Measurements from ENCODE around the gene KRTAP20-4. TPM values are rescaled to one million over a fixed set of nuclear protein-coding genes. Genes with fewer than 3 reads are reported as not detected.

KRTAP20-4 gene
- total RNA-seq, 1 donor from 2014 or later, result not detected

DNA sequence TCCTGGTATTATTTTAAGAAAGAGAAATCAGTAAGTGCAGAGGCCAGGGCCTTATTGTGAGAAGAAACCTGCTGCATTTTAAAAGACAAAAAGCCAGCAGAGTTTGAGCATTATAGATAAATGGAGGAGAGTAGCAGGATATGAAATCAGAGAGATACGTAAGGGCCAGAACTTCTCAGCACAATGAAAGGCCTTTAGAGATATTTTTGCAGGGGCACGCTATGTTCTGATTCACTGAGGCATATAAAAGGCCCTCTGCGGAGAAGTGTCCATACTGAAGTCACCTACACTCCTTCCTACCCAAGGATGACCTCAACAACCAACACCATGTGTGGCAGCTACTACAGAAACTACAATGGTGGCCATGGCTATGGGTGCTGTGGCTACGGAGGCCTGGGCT is 28.3 kb upstream of the KRTAP20-4 start, which contains the start of gene KRTAP6-3:
Gene KRTAP6-3, plus strand, starts transcription at position 301 of the 400 bp plus-strand sequence. Its CDS starts 6 bp downstream, at position 307.
- no peak for DNase-seq (ENCODE audit: extremely low spot score, unreplicated experiment)
- H3K4me3 Mint-ChIP-seq, result no peak within 1 kb of the TSS
- no peaks in the 10 kb centered on the region for H3K9me3 Mint-ChIP-seq
- TF ChIP-seq, protein P1, sequence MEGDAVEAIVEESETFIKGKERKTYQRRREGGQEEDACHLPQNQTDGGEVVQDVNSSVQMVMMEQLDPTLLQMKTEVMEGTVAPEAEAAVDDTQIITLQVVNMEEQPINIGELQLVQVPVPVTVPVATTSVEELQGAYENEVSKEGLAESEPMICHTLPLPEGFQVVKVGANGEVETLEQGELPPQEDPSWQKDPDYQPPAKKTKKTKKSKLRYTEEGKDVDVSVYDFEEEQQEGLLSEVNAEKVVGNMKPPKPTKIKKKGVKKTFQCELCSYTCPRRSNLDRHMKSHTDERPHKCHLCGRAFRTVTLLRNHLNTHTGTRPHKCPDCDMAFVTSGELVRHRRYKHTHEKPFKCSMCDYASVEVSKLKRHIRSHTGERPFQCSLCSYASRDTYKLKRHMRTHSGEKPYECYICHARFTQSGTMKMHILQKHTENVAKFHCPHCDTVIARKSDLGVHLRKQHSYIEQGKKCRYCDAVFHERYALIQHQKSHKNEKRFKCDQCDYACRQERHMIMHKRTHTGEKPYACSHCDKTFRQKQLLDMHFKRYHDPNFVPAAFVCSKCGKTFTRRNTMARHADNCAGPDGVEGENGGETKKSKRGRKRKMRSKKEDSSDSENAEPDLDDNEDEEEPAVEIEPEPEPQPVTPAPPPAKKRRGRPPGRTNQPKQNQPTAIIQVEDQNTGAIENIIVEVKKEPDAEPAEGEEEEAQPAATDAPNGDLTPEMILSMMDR (conservative IDR thresholded peaks at IDR 0.05), result no peak
- H3K27ac Mint-ChIP-seq, result no peak within 1 kb of the TSS
- H3K27me3 Mint-ChIP-seq, result no peaks in the 10 kb centered on the region
- H3K4me1 Mint-ChIP-seq (ENCODE audit: unreplicated experiment), result no peaks in the 10 kb centered on the region
- H3K36me3 Mint-ChIP-seq, result no peaks in the 10 kb centered on the region

DNA sequence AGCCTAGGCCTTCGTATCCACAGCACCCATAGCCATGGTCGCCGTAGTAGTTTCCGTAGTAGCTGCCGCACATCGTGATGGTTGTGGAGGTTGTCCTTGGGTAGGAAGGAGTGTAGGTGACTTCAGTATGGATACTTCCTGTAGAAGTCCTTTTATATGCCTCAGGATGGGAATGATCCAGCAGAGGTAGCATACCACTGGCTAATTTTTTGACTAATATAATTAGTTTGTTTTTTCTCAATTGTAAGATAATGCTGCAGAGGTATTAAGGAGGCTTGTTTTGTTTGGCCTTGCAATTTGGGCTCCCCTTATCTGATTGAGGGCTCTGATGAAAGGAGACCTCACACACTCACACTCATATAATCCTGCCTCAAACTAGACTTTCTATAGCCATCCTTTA is 21.6 kb upstream of the KRTAP20-4 start, which contains the start of gene KRTAP6-2:
Gene KRTAP6-2, minus strand, starts transcription at position 101 of the 400 bp plus-strand sequence. Its CDS starts 28 bp downstream, at position 73.
- TF ChIP-seq, protein P1 (conservative IDR thresholded peaks at IDR 0.05), result no peak
- Mint-ChIP-seq H3K4me1 (ENCODE audit: unreplicated experiment) (no peaks in the 10 kb centered on the region), H3K9me3 (peaks cover 5% of the 10 kb centered on the region), H3K4me3 (no peak within 1 kb of the TSS), H3K36me3 (no peaks in the 10 kb centered on the region), H3K27ac (no peak within 1 kb of the TSS), H3K27me3 (no peaks in the 10 kb centered on the region)
- DNase-seq (ENCODE audit: extremely low spot score, unreplicated experiment), result no peak

DNA sequence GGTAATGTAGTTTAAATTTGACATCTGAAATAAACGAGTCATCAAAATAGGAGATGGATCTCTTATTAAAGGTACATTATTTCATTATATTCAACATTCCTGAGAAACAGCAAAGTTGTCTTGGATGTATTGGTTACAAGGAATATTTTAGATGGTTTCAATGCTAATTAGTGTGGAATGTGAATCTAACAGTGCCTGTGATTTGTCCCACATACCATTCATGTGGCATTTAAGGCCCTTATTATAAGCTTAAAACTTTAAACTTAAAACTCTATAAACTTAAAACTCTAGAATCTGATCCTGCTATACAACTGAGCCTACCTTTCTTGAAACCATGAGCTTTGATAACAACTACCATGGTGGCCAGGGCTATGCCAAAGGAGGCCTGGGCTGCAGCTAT is 19.6 kb upstream of the KRTAP20-4 start, which contains the start of gene KRTAP22-1:
Gene KRTAP22-1, plus strand, starts transcription at position 301 of the 400 bp plus-strand sequence.
- no peaks in the 10 kb centered on the region for H3K27me3 Mint-ChIP-seq
- H3K4me1 Mint-ChIP-seq (ENCODE audit: unreplicated experiment), result no peaks in the 10 kb centered on the region
- no peak for DNase-seq (ENCODE audit: extremely low spot score, unreplicated experiment)
- peaks cover 5% of the 10 kb centered on the region for H3K9me3 Mint-ChIP-seq
- no peak within 1 kb of the TSS for H3K27ac Mint-ChIP-seq
- TF ChIP-seq, protein P1 (conservative IDR thresholded peaks at IDR 0.05), result no peak
- no peaks in the 10 kb centered on the region for H3K36me3 Mint-ChIP-seq
- H3K4me3 Mint-ChIP-seq, result no peak within 1 kb of the TSS

DNA sequence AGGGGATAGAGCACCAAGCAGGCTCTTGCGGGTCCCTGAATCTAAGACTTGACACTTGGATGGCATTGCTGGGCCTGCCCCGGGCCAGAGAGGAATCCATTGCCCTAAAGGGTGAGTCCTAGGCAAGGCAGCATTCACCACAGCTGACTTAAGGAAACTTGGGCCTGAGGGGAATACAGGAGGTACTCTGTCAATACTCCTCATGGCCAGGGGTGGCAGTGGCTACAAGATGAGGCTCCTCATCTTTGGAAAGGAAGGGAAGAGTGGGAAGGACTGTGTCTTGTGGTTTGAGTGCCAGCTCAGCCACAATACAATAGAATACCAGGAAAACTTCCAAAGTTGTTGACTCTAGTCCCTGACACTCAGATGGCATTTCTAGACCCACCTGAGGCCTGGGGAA is 14.5 kb upstream of the KRTAP20-4 start:
- H3K27ac Mint-ChIP-seq, result no peak overlapping the region
- TF ChIP-seq, protein P1 (conservative IDR thresholded peaks at IDR 0.05), result no peak
- no peaks in the 10 kb centered on the region for H3K27me3 Mint-ChIP-seq
- H3K36me3 Mint-ChIP-seq, result no peaks in the 10 kb centered on the region
- no peak overlapping the region for H3K4me3 Mint-ChIP-seq
- H3K9me3 Mint-ChIP-seq, result peaks cover 5% of the 10 kb centered on the region
- DNase-seq (ENCODE audit: extremely low spot score, unreplicated experiment), result no peak
- H3K4me1 Mint-ChIP-seq (ENCODE audit: unreplicated experiment), result no peaks in the 10 kb centered on the region

DNA sequence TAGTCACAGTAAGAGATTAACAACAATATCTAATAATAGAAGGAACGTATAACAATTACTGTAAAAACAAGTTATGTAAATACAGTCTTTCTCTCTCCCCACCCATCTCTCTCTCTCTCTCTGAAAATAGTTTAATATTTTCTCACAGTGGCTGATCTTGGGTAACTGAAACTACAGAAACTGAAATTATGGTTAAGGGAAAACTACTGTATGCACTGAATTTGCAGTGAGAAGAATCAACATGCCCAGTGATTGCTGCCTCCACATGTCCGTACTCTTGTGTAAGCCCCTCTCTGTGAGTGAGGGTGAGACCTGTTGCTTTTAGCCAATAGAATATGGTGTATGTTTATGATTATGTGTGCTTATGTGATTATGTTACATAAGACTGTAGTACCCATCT is 8.3 kb upstream of the KRTAP20-4 start:
- Mint-ChIP-seq H3K27ac (no peak overlapping the region), H3K4me3 (no peak overlapping the region), H3K27me3 (no peaks in the 10 kb centered on the region), H3K4me1 (ENCODE audit: unreplicated experiment) (no peaks in the 10 kb centered on the region), H3K9me3 (no peaks in the 10 kb centered on the region), H3K36me3 (no peaks in the 10 kb centered on the region)
- TF ChIP-seq, protein P1 (conservative IDR thresholded peaks at IDR 0.05), result no peak
- DNase-seq (ENCODE audit: extremely low spot score, unreplicated experiment), result no peak

DNA sequence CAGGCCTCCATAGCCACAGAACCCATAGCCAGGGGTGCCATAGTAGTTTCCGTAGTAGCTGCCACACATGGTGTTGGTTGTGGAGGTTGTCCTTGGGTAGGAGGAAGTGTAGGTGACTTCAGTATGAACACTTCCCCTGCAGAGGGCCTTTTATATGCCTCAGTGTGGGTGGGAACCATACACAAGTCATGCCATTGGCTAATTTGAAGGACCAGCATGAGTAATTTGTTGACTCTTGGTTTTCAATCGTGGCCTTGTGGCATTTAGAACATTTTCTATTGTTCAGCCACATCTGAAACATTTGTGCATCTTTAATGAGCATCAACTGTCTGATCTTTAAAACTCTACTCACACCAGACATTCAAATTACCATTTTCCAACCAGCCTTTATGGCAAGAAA is 6.6 kb upstream of the KRTAP20-4 start, which contains the start of gene KRTAP6-1:
Gene KRTAP6-1, minus strand, starts transcription at position 95 of the 400 bp plus-strand sequence. Its CDS starts 26 bp downstream, at position 69.
- H3K27me3 Mint-ChIP-seq, result no peaks in the 10 kb centered on the region
- no peak for DNase-seq (ENCODE audit: extremely low spot score, unreplicated experiment)

More for the DNA sequence above, 6.6 kb upstream of the KRTAP20-4 start, which contains the start of gene KRTAP6-1:
- TF ChIP-seq, protein P1 (conservative IDR thresholded peaks at IDR 0.05), result no peak
- Mint-ChIP-seq H3K4me1 (ENCODE audit: unreplicated experiment) (no peaks in the 10 kb centered on the region), H3K36me3 (no peaks in the 10 kb centered on the region), H3K27ac (no peak within 1 kb of the TSS), H3K4me3 (no peak within 1 kb of the TSS), H3K9me3 (no peaks in the 10 kb centered on the region)
